ENCODE results near the gene HACD4.

GRCh38 chr9:21001581-21001980 lies 29.9 kb downstream of the HACD4 start:
- TF ChIP-seq, protein P1, sequence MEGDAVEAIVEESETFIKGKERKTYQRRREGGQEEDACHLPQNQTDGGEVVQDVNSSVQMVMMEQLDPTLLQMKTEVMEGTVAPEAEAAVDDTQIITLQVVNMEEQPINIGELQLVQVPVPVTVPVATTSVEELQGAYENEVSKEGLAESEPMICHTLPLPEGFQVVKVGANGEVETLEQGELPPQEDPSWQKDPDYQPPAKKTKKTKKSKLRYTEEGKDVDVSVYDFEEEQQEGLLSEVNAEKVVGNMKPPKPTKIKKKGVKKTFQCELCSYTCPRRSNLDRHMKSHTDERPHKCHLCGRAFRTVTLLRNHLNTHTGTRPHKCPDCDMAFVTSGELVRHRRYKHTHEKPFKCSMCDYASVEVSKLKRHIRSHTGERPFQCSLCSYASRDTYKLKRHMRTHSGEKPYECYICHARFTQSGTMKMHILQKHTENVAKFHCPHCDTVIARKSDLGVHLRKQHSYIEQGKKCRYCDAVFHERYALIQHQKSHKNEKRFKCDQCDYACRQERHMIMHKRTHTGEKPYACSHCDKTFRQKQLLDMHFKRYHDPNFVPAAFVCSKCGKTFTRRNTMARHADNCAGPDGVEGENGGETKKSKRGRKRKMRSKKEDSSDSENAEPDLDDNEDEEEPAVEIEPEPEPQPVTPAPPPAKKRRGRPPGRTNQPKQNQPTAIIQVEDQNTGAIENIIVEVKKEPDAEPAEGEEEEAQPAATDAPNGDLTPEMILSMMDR (conservative IDR thresholded peaks at IDR 0.05; ENCODE audit: low read depth in 2 of 2) = no peak
- TF ChIP-seq EZH2 (IDR thresholded peaks at IDR 0.05; ENCODE audit: low read depth, unreplicated experiment) (no peak), REST (IDR thresholded peaks at IDR 0.05; ENCODE audit: unreplicated experiment) (no peak), POLR2AphosphoS5 (IDR thresholded peaks at IDR 0.05; ENCODE audit: low read depth) (no peak), JUNB (IDR thresholded peaks at IDR 0.05; ENCODE audit: unreplicated experiment) (no peak), STAT1 (IDR thresholded peaks at IDR 0.05; ENCODE audit: unreplicated experiment) (no peak)

Data from GM23338 (cell line).